Nephron (organoid): ENCODE data around the gene CHERP.
A peak's percentile ranks its signal among the peaks of the same experiment; 100 is the strongest.

Experiments
- H3K27ac Mint-ChIP-seq, 3 experiments: 2 replicates each; pipeline ENCODE4 v1.8.0; 2020; ENCODE audit warnings: mixed read lengths in 3 of 3, mild to moderate bottlenecking in 2 of 3, moderate library complexity in 1 of 3
- H3K27me3 Mint-ChIP-seq: 2 replicates; pipeline ENCODE4 v1.8.0; 2021; ENCODE audit warnings: low read depth, mild to moderate bottlenecking, moderate library complexity, mixed read lengths
- H3K36me3 Mint-ChIP-seq: 2 replicates; pipeline ENCODE4 v1.8.0; 2020; ENCODE audit warnings: low read depth, mixed read lengths
- H3K4me1 Mint-ChIP-seq: 2 replicates; pipeline ENCODE4 v1.8.0; 2020; ENCODE audit warnings: mixed read lengths
- H3K4me3 Mint-ChIP-seq, 3 experiments: 2 replicates each; pipeline ENCODE4 v1.8.0; 2020; ENCODE audit warnings: mild to moderate bottlenecking in 3 of 3, mixed read lengths in 3 of 3, moderate library complexity in 2 of 3
- H3K9me3 Mint-ChIP-seq: 2 replicates; pipeline ENCODE4 v1.8.0; 2020; ENCODE audit warnings: mixed read lengths
- TF ChIP-seq, protein P1 (sequence below), 3 experiments: fragments of 200-600 bp; sonication (generic); IDR thresholded peaks; one replicate each; pipeline ENCODE4 v1.5.0; 2021; ENCODE audit warnings: antibody characterized with exemption in 3 of 3; ENCODE audit not compliant: unreplicated experiment in 3 of 3

Gene CHERP

DNA sequence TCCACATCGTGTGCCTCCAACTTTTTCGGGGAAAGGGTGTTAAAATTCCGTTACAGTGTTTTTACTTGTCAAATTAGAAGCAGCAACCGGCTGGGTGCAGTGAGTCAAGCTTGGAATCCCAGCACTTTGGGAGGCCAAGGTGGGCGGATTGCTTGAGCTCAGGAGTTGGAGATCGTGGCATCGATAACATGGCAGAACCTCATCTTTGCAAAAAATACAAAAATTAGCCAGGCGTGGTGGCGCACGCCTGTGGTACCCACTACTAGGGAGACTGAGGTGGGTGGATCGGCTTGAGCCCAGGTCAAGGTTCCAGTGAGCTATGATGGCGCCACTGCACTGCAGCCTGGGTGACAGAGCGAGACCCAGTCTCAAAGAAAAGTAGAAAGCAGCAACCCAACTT is 31.1 kb upstream of the CHERP start:
- TF ChIP-seq, protein P1, sequence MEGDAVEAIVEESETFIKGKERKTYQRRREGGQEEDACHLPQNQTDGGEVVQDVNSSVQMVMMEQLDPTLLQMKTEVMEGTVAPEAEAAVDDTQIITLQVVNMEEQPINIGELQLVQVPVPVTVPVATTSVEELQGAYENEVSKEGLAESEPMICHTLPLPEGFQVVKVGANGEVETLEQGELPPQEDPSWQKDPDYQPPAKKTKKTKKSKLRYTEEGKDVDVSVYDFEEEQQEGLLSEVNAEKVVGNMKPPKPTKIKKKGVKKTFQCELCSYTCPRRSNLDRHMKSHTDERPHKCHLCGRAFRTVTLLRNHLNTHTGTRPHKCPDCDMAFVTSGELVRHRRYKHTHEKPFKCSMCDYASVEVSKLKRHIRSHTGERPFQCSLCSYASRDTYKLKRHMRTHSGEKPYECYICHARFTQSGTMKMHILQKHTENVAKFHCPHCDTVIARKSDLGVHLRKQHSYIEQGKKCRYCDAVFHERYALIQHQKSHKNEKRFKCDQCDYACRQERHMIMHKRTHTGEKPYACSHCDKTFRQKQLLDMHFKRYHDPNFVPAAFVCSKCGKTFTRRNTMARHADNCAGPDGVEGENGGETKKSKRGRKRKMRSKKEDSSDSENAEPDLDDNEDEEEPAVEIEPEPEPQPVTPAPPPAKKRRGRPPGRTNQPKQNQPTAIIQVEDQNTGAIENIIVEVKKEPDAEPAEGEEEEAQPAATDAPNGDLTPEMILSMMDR (IDR thresholded peaks at IDR 0.05; ENCODE audit: unreplicated experiment in 3 of 3), result no peak
- Mint-ChIP-seq H3K36me3 (peaks cover 22% of the 10 kb centered on the region), H3K4me3 (peak overlapping the region; percentile 92 to 95 (median 94)), H3K4me1 (peaks cover 44% of the 10 kb centered on the region), H3K9me3 (no peaks in the 10 kb centered on the region), H3K27me3 (no peaks in the 10 kb centered on the region), H3K27ac (peak overlapping the region; percentile 80 to 94 (median 93))

DNA sequence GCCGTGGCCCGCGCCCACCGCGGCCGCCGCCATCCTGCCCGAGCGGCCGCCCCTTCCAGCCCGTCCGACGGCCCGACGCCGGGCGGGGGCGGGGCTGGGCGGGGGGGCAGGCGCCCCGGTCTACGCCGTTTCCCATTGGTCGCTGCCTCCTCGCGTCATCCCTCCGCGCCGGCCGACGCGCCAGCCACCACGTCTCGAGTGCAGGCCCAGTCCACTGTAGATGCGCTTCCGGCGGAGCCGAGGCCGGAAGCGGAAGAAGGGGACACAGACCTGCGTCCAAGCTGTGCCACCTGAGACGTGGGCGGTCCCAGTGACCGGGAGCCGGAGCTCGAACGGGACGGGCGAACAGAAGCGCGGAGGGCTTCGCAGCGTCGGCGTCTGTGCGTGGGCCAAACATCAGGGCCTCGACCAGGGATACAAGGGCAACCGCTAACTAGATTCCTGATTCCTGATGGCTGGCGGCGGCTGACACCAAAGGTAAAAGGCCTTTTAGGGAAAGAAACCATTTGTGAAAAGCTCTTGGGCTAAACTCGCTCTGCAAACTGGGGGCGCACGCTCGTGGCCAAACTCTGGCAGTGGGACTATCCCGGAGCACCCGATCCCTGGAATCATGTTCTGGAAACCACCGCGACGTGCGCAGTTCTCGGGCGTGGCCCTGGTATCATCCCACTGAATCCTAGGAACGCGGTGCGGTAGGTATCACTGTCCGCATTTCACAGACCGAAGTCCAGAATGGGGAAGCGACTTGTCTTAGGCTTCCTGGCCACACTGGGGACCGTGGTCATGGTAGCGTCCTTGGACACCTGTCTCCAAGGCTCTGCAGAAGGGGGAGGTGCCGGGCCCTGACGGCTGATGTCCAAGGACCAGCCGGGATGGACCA is 30.3 kb upstream of the CHERP start, which contains the start of gene SLC35E1:
Gene SLC35E1 (minus strand): TSS at position 84 of the 880 bp plus-strand sequence. CDS start 51 bp downstream, at position 33.
- Mint-ChIP-seq H3K36me3 (peaks cover 26% of the 10 kb centered on the region), H3K27me3 (no peaks in the 10 kb centered on the region), H3K27ac (peak within 1 kb of the TSS; percentile 80 to 94 (median 93)), H3K9me3 (no peaks in the 10 kb centered on the region), H3K4me3 (peak within 1 kb of the TSS; percentile 92 to 95 (median 94)), H3K4me1 (peaks cover 44% of the 10 kb centered on the region)
- TF ChIP-seq, protein P1 (IDR thresholded peaks at IDR 0.05; ENCODE audit: unreplicated experiment in 3 of 3), result no peak

DNA sequence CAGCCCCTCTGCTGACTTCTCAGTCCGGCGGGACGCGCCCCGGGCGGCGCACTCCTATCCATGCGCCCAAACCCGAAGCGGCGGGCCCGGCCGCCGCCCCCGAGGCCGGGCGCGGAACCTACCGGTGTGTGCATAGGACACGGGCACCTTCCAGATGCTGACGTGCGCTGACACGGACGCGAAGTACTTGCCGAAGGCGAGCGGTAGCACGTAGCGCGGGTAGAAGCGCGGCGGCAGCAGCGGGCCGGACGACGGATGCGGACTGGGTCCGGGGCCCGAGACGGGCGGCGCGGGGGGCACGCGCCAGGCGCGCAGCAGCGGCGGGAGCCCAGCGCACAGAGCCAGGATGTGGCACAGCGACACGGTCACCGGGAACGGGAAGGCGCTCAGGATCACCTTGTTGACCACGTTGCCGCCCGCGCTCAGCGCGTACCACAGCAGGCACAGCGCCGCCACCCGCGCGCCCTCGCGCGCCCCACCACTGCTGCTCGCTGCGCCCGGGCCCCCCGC is 29.6 kb upstream of the CHERP start:
- TF ChIP-seq, protein P1 (IDR thresholded peaks at IDR 0.05; ENCODE audit: unreplicated experiment in 3 of 3), result no peak
- H3K36me3 Mint-ChIP-seq, result peaks cover 29% of the 10 kb centered on the region
- H3K27me3 Mint-ChIP-seq, result no peaks in the 10 kb centered on the region
- peaks cover 44% of the 10 kb centered on the region for H3K4me1 Mint-ChIP-seq
- peak overlapping the region in 2 of 3 experiments; percentile 65 to 80 for H3K27ac Mint-ChIP-seq
- H3K9me3 Mint-ChIP-seq, result no peaks in the 10 kb centered on the region
- peak overlapping the region; percentile 84 to 88 (median 85) for H3K4me3 Mint-ChIP-seq

DNA sequence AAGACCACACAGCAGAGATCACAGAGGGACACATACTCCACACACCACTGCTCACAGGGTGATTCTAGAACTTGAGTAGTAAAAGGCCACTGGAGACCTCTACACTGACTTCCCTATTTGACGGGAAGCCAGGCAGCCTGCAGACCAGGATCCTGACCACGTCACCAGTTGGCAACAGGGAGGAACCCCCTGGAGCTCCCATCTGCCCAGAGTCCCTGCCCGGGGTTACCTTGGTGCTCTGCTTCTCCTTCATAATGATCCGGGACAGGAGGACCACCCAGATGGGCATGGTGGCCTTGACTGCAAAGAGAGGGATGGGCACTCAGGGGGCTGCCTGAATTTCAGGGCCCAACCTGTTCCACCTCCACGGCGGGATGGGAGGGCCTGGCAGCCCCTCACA is 29.0 kb upstream of the CHERP start:
- peak overlapping the region; percentile 84 to 88 (median 85) for H3K4me3 Mint-ChIP-seq
- no peaks in the 10 kb centered on the region for H3K9me3 Mint-ChIP-seq
- H3K27me3 Mint-ChIP-seq, result no peaks in the 10 kb centered on the region
- H3K36me3 Mint-ChIP-seq, result peaks cover 33% of the 10 kb centered on the region
- H3K4me1 Mint-ChIP-seq, result peaks cover 41% of the 10 kb centered on the region
- TF ChIP-seq, protein P1 (IDR thresholded peaks at IDR 0.05; ENCODE audit: unreplicated experiment in 3 of 3), result no peak
- peak overlapping the region in 1 of 3 experiments; percentile 65 for H3K27ac Mint-ChIP-seq

DNA sequence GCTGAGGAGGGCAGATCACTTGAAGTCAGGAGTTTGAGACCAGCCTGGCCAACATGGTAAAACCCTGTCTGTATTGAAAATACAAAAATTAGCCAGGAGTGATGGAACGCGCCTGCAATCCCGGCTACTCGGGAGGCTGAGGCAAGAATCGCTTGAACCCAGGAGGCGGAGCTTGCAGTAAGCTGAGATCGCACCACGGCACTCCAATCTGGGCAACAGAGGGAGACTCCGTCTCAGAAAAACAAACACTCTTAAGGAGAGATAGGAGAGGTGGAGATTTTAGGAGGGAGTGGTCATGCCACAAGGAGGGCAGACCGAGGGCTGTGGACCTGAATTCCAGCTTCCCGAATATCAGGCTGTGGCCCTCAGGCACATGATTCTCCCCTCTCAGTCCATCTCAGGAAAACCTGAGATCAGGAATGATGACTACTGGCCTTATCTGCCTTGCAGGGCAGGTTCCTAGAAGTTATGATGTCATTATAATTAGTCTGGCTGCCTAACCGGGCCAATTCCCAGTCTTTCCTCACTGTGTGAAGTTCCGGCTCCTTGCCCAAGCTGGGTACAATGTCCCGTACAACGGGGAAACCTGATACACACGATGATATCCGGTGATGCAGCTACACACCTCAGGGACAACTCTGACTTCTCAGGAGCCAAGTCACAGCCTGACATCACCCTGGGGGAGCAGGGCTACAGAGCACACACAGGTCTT is 27.5 kb upstream of the CHERP start:
- Mint-ChIP-seq H3K27me3 (no peaks in the 10 kb centered on the region), H3K4me3 (peak overlapping the region; percentile 84 to 88 (median 85)), H3K36me3 (peaks cover 30% of the 10 kb centered on the region), H3K4me1 (peaks cover 31% of the 10 kb centered on the region), H3K9me3 (no peaks in the 10 kb centered on the region), H3K27ac (no peak overlapping the region)
- TF ChIP-seq, protein P1 (IDR thresholded peaks at IDR 0.05; ENCODE audit: unreplicated experiment in 3 of 3), result no peak
